NCI-H1436 treated with DMSO at 0.1 percent for 48 hours (cell line): ENCODE measurements around the gene CKB.

ENCODE experiments used
- DNase-seq: peaks from one replicate; lab custom pipeline; 2025; lab: John Stamatoyannopoulos, UW

The CKB gene

DNA sequence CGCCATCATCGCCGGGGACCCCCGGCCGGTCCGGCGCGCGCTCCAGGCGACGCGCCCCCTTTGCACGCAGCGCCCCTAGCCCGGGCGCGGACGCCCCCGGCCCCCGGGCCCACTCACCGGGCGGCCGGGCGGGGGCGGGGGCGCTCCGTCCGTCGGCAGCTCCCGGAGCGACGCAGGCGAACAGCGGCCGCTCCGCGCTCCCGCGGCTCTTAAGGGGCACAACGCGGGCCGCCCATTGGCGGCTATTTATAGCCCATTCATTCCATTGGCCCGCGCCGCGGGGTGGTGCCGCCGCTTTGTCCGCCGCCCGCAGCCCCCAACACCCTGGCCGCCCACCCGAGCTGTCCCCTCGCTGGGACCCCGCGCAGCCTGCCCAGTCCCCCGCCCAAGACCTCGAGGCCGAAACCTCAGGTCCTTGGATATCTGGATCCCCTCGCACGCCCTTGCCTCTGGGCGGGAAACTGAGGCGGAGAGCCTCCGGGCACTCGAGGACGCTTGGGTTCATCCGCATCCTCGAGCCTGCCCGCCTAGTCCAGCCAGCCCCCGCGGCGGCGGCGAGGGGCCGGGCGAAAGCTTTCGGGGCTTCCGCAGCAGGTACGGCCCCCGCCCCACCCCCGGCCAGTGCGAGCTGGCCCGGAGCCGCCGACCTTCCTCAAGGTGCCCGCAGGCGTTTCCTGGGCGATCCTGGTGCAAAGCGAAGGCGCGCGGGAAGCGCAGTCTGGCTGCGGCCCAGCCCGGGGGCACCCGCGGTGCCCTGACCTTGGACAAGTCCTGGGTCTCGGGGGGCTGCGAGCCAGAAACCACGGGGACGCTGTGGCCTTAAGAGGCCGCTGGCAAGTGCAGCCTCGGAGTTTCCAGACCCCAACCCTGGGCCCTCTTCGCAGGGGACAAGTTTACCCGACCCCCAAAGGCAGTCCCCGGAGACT lies at the start of gene CKB:
Gene CKB (minus strand): TSS at position 182 of the 926 bp plus-strand sequence. CDS start 337 bp downstream, outside the sequence.
- peak; percentile 13 for DNase-seq

DNA sequence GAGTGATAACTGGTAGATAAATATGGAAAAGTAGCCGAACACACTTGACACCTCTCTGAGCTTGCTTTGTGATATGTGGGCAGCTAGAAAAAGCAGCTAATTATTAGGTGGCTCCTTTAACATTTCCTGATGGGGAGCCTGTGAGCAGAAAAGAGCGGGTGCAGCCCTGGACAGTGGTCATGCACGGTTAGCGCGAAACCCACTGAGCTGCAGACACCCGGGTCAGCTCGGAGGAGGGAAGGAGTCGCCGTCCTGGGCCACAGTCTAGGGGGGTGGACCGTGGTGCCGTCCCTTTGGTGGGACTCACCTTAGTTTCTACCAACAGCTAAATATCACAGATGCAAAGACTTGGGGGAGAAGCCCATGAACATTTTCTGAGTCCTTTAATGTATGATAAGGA lies 46.8 kb upstream of the CKB start:
- DNase-seq: no peak

DNA sequence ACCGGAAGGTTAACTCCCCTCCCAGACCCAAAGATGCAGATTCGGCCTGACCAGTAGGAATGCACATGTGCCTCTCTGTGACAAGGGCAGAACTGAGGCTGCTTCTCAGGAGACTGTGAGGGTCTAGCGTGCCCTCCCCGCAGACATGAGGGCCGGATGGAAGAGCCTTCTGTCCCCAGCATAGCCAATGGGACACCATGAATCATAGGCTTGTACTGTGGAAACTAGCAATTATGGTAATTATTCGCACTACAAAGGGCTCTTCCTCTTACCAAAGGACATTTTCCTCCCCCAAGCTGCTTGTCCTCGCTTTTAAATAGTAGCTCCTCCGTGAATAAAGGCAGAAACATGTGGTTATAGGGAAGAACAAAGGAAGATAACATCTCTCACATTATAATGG lies 46.3 kb upstream of the CKB start:
- DNase-seq: peak; percentile 67

DNA sequence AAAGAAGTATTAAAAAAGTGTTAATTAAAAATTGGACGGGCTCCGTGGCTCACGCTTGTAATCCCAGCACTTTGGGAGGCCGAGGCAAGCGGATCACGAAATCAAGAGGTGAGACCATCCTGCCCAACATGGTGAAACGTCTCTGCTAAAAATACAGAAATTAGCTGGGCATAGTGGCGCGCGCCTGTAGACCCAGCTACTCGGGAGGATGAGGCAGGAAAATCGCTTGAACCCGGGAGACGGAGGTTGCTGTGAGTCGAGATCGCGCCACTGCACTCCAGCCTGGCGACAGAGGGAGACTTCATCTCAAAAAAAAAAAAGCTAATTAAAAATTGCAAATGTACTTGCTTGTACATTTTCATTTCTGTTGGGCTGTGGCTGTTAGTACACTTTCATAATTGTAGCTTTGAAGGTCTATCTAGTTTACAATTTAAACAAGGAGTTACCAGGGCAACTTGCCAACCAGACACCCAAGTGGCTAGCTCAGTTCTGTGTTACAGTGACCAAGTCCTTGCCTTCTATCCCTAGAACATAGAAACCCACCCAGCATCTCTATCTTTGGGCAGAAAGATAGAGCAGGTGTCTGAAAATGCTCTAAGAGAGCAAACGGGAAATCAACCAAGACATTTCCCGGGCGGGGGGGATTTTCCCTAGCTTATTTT lies 41.3 kb upstream of the CKB start:
- no peak for DNase-seq

DNA sequence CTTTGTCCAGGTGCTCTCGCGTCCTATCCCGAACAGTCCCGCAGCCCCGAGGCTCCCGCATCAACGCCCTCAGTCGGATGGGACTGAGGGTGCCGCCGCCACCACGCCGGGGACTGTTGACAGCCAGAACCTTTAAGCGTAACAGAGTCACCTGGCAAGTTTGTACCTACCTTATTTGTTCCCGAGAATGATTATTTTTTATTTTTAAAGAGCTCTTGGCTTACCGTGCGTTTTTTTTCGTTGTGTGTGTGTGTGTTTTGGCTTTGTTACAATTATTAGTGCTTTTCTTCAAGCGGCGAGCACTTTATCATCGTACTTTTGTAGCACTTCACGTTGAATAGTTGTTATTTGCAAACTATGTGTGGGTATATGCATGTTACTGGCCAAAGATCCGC lies 40.6 kb upstream of the CKB start:
- no peak for DNase-seq

DNA sequence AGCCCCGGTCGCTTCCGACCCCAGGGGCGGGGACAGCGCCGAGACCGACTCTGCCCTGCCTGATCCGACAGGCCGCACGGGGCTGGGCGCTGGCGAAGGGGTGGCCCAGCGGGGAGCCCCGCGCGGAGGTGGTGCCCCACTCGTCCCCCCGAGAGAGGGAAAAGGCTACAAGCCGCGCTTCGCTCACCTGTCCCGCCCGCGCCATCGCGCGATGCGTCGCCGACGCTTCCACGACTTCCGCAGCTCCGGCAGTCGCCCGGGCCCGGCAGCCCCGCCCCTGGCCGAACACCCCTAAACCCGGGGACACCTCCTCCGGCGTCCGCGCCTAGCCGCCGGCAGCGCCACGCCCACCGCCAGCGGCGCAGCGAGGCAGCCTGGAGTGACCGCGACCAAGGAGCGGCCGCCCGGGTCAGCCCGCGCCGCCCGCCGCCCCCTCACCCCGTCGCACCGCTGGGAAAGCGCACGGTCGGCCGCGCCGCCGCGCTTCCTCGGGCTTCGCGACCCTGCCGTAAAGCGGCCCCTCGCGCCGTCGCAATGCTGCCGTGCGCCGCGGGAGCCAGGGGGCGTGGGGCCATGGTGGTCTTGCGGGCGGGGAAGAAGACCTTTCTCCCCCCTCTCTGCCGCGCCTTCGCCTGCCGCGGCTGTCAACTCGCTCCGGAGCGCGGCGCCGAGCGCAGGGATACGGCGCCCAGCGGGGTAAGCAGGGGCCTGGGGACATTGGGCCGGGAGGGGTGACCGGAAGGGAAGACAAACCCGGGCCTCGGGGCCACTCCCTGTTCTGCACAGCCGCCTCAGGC lies 40.0 kb upstream of the CKB start, which contains the start of the genes BAG5 and COA8:
Gene BAG5 (minus strand): TSS at position 229 of the 797 bp plus-strand sequence. CDS start 1,493 bp downstream, outside the sequence.
Gene COA8 (plus strand): TSS at position 532 of the 797 bp plus-strand sequence. CDS start 42 bp downstream, at position 574.
- DNase-seq: no peak

DNA sequence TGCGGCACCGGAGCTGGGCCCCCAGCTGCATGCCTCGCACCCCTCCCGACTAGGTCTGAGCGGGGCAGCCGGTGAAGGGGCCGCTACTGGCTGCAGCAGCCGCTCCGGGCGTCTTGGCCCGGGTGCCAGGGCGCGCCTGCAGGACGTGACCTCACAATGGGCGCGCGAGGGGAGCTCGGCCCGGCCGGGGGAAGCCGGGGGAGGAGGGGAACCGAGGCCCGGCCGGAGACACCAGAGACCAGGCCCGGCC lies 39.5 kb upstream of the CKB start:
- no peak for DNase-seq

DNA sequence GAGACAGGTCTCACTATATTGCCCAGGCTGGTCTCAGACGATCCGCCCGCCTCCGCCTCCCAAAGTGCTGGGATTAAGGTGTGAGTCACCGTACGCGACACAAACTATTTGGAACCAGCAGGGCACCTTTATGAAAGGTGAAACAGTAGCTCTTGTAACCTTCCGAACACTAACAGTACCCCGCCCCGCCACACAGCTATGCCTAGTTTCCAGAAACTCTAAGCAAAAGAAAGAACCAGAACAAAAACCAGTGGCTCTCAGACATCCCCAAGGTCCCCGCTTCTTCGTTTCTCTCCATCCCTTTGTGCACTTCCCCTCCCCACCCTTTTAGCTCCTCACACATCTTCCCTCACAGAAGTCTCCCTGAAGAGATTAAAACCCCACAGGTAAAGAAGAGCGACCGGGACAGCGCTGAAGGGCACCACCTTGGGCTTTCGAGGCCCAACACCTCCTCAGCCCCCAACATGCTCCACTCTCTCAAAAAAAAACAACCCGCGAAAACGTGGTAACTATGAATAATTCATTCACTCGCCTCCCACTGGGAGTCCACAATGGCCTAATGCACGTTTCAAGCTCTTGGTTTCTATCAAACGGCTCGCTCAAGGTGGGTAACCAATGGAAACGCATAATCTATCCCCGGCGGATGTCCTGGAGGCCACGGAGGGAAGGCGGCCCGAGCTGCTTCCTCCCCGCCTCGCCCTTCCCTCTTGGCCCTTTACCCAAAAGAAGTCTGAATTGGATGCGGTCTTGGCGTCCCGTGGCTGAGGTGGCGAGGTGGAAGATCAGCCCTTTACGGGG lies 39.0 kb upstream of the CKB start:
- DNase-seq: no peak

DNA sequence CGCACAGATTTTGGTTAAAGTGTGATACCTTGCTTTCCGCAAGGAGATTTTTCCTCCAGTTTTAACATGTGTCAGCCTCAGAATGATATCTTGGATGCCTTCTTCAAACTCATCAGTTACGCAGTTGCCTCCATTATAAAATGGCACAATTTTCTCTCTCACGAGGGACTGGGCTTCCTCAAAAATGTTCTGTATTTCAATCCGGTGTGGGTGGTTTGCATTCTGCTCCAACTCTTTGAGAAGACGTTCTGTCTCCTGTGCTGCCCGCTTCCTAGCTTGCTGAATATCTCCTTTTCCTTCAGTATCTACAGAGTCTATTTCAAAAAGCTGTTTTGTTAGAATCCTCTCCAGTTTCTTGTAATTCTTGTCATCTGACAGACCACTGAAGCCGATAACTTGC lies 38.1 kb upstream of the CKB start:
- DNase-seq: no peak

DNA sequence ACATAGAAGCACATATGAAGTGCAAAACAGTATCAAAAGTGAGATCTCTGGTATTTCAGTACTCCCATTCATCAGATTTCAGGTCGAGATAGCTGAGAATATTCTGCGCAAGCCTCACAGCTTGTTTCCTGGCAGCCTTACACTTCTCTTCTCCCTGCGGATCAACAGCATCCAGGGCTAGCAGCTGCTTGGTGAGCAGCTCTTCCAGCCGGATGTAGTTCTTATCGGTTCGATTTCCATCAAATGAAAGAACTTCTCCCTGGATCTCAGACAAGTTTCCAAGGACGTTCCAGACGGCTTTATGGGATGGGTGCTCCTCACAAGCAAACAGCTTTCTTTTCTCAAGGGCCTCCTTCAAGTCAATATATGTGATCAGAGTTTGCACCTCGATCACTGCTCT lies 37.1 kb upstream of the CKB start:
- no peak for DNase-seq

DNA sequence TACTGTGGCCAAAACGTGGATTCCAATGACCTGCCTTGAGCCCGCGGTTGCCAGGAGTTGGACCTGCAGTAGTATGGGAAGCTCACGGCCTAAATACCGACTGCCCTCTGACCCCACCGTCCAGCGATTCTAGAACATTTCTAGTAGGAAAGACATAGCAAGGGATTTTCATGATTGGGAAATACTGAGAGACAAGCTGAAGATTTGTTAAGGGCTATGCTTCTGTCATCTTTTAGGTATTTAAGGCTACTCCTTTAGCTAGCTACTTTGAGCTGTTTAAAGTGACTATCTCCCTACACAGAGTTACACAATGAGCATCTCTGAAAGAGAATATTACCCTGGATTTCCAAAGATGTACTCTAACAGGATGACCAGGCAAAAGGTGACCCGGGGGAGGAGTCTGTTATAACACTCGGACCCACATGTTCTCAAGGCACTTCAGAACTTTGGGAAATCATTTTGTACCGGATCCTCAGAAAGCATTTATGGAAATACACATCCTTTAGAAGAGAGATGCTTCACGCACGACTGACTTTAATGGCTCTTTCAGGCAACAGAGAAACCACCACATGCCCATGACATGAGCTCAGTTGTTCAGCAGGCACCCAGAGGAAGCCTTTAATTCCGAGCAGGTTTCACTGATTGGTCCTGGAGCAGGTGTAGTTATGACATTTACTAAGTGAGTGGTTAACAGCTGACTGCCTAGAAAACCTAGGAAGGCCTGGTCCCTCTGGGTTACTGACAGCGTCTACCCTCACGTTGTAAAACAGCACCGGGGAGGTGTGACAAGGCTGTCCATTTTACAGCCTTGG lies 35.6 kb upstream of the CKB start:
- DNase-seq: no peak

DNA sequence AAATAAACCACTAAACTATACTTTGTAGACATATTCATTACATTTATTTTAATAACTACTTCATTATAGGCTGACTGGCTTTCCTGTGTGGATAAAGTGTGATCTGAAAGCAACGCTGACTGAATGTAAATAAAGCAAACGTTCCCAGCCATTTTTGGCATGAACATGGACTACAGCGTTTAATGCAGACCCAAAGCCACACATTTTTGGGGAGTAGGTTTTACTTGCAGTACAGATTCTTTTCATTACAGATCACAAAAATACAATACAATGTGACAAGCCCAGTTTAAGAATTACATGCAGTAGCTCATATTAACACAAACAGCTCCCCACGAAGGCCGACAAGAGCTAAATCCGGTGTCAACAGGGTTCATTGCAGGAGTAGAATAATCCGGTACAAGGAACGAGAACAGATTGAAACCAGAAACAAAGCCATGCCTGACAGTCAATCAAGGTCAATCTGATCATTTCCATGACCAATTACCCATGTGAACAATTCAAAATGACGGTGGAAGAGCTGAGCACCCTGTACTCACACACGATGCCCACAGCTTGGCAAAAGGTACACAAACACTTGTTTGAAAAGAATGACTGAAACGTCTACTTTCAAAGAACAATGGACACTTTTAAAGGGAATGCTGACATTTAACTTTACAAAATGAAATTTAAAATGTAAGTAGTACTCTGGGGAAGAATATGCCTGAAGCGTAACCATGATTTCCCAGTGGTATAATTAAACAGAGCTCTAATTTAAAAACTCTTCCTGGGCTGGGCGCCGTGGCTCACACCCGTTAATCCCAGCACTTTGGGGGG lies 34.5 kb upstream of the CKB start:
- no peak for DNase-seq

DNA sequence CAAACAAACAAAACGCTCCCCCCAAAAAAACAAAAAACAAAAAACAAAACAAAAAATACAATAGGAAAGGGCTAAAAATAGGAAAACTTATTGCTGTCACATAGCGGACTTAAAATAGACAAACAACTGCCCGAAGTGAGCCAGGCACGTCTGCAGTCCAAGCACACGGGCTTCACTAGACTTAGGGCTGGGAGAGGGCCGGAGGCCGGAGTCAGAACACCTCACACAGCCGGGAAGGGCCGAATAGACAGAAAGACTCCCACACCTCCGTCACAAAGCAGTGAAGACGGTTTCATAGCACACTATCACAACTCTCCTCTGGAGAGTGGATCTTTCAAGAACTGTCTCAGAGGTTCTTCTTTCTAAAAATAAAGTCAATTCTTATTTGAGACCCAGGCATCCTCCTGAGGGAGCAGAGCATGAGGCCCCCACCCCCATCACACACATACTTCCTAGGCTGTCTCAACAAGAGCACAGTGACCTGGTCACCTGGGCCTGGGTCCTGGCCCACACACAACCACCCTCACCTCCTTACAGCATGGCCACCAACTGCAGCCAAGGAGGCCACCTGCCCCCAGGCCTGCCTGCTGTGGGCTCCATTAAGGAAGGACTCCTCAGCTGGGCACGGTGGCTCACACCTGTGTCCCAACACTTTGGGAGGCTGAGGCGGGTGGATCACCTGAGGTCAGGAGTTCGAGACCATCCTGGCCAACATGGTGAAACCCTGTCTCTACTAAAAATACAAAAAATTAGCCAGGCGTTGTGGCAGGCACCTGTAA lies 33.1 kb upstream of the CKB start:
- DNase-seq: no peak

DNA sequence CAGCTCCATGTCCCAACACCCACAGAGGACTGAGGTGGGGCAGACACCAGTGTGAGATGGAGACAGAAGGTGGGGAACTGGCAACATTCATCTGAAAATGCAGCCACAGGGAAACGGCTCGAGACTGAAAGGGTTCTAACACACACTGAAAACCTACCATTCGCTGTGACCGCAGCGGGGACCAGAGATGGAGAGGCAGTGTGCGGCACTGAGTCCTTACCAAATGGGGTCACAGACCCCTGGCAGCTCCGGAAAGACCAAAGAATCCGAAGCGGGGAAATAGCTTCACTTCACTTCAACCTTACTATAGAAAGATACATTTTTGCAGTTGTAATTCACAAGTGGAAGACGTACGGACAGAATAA lies 30.2 kb upstream of the CKB start:
- no peak for DNase-seq

DNA sequence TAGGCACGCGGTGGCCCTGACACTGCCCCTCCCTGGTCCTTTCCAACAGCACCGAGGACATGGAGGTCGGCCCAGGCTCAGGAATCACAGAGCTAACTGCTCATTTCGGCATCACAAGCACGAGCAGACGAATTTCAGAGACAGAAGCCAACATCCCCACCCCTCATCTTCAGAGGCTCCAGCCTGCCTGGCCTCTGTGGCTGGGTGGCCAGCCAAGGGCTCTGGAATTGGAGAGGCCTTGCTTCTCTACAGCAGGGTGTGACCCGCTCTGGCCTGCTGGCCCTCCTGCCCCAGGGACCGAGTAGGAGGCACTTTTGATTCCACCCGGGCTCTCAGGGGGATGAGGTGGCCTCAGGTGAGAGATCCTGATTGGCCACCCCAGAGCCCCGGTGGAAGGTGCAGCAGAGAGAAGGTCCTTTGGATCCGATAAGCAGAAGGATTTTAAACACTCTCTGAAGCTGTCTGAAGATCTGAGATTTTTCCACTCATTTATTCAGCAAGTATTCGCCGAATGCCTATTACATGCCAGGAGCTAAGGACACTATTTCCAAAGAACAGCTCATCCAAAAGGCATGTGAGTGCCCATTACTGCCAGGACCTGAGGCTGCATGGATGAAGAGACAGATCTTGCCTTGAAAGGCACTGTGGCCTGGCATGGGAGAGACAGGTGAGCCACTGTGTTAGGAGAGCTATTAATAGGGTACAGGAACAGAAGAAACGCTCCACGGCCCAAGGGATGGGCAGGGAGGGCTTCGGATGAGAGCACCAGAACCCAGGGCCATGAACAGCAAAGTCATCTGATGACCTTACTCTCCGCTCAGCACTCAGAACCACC lies 29.6 kb upstream of the CKB start:
- DNase-seq: no peak

DNA sequence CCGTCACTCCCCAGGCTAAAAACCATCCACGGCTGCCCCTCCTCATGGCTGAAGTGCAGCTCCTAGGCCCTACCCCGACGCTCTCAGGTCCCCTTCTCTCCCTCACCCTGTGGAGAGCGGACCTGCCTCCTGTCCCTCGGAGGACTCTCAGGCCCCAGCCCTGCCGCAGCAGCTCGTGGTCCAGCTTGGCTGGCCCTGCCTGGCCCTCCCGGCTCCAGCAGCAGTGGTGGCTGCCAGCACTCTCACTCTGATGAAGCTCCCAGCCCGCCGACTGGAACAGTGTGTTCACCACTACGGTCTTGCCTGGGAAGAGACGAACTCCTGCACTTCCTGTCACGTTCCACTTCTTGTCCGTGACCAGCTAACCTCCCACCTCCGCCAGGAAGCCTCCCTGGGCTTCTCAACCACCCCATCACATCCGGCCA lies 28.7 kb upstream of the CKB start:
- no peak for DNase-seq

DNA sequence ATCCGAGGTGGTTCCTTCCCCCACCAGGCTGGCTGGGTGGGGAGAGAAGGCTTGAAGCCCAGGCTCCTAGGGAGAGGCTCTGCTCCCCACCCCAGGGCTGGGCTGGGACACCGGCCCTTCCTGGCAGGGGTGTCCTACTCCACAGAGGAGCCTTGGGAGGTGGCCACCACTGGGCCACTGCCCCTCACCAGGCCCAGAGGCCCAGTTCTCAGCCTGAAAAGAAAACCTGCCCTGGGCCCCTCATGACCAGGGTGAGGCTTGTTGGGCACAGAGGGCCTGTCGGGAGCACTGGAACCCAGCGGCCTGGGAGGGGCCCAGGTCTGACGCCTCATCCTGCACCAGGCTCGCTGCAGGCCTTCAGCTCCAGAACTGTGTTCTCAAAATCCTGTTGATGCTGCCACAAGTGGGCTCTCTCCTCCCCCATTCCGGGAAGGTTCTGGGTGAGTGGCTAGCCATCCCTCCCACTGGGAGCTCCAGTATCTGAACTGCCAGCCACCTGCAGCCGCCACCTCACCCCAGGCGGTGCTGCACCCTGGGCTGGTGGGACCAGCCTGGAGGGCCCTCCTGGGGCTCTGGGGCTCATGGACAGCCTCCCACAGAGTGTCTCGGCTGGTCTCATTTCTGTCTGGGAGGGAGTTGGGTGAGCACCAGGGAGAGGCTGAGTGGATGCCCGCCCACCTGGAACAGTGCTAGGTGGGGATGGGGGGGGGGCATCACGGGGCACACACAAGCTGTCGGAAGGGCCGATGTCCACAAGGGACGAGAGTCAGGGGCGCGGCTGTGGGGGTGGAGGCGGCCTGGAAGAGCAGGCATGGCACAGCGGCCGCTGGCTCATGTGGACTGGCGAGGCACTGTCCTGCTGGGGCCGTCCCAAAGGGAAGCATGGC lies 28.1 kb upstream of the CKB start:
- DNase-seq: no peak
